ENCODE results near the gene KPTN.

Gene KPTN

GRCh38 chr19:47485210-47485609 lies 1.2 kb upstream of the KPTN start:
- no peak for TF ChIP-seq CTCF (IDR thresholded peaks at IDR 0.05; ENCODE audit: insufficient read depth, low read depth, low read length, missing control alignments)
- H3K4me3 ChIP-seq (ENCODE audit: low read depth, low read length), result peak overlapping the region; percentile 98
- peak; percentile 33 for DNase-seq (ENCODE audit: low read depth)

GRCh38 chr19:47483200-47483599 lies 819 bp downstream of the KPTN start:
- no peak for DNase-seq (ENCODE audit: low read depth)
- no peak for TF ChIP-seq CTCF (IDR thresholded peaks at IDR 0.05; ENCODE audit: insufficient read depth, low read depth, low read length, missing control alignments)
- peak overlapping the region; percentile 98 for H3K4me3 ChIP-seq (ENCODE audit: low read depth, low read length)

GRCh38 chr19:47481460-47482052 lies 2.5 kb downstream of the KPTN start:
- H3K4me3 ChIP-seq (ENCODE audit: low read depth, low read length), result no peak overlapping the region
- DNase-seq (ENCODE audit: low read depth), result no peak
- TF ChIP-seq CTCF (IDR thresholded peaks at IDR 0.05; ENCODE audit: insufficient read depth, low read depth, low read length, missing control alignments), result no peak

GRCh38 chr19:47480658-47481057 lies 3.4 kb downstream of the KPTN start:
- no peak overlapping the region for H3K4me3 ChIP-seq (ENCODE audit: low read depth, low read length)
- DNase-seq (ENCODE audit: low read depth), result no peak
- TF ChIP-seq CTCF (IDR thresholded peaks at IDR 0.05; ENCODE audit: insufficient read depth, low read depth, low read length, missing control alignments), result no peak

- TF ChIP-seq CTCF (IDR thresholded peaks at IDR 0.05; ENCODE audit: insufficient read depth, low read depth, low read length, missing control alignments), result no peak
- no peak for DNase-seq (ENCODE audit: low read depth)
Measured at GRCh38 chr19:47479701-47480503, 4.1 kb downstream of the KPTN start.

GRCh38 chr19:47476438-47476972 lies 7.5 kb downstream of the KPTN start:
- H3K4me3 ChIP-seq (ENCODE audit: low read depth, low read length), result no peak overlapping the region
- no peak for DNase-seq (ENCODE audit: low read depth)
- no peak for TF ChIP-seq CTCF (IDR thresholded peaks at IDR 0.05; ENCODE audit: insufficient read depth, low read depth, low read length, missing control alignments)

More at GRCh38 chr19:47479701-47480503, 4.1 kb downstream of the KPTN start:
- no peak overlapping the region for H3K4me3 ChIP-seq (ENCODE audit: low read depth, low read length)
